Measurements from ENCODE around the gene ATP6V0D1.

ATP6V0D1 gene

GRCh38 chr16:67446968-67447507, 33.9 kb downstream of the ATP6V0D1 start:
- DNase-seq (ENCODE audit: low spot score): no peak
- TF ChIP-seq, protein P1, sequence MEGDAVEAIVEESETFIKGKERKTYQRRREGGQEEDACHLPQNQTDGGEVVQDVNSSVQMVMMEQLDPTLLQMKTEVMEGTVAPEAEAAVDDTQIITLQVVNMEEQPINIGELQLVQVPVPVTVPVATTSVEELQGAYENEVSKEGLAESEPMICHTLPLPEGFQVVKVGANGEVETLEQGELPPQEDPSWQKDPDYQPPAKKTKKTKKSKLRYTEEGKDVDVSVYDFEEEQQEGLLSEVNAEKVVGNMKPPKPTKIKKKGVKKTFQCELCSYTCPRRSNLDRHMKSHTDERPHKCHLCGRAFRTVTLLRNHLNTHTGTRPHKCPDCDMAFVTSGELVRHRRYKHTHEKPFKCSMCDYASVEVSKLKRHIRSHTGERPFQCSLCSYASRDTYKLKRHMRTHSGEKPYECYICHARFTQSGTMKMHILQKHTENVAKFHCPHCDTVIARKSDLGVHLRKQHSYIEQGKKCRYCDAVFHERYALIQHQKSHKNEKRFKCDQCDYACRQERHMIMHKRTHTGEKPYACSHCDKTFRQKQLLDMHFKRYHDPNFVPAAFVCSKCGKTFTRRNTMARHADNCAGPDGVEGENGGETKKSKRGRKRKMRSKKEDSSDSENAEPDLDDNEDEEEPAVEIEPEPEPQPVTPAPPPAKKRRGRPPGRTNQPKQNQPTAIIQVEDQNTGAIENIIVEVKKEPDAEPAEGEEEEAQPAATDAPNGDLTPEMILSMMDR (IDR thresholded peaks at IDR 0.05; ENCODE audit: extremely low read depth, insufficient read depth, missing control alignments): no peak
- in situ Hi-C loops (cut with MboI; ENCODE audit: low pct_unique_long_range_greater_than_20kb, low sequenced_read_pairs, unreplicated experiment): no loop called here

- TF ChIP-seq, protein P1 (IDR thresholded peaks at IDR 0.05; ENCODE audit: extremely low read depth, insufficient read depth, missing control alignments): no peak
- in situ Hi-C loops (cut with MboI; ENCODE audit: low pct_unique_long_range_greater_than_20kb, low sequenced_read_pairs, unreplicated experiment): no loop called here
- no peak for DNase-seq (ENCODE audit: low spot score)
These were observed 34.7 kb downstream of the ATP6V0D1 start for GRCh38 chr16:67445913-67446907.

GRCh38 chr16:67445441-67445912, 35.5 kb downstream of the ATP6V0D1 start:
- TF ChIP-seq, protein P1 (IDR thresholded peaks at IDR 0.05; ENCODE audit: extremely low read depth, insufficient read depth, missing control alignments): peak; percentile 1
- DNase-seq (ENCODE audit: low spot score): no peak
- in situ Hi-C loops (cut with MboI; ENCODE audit: low pct_unique_long_range_greater_than_20kb, low sequenced_read_pairs, unreplicated experiment): no loop called here

DNA sequence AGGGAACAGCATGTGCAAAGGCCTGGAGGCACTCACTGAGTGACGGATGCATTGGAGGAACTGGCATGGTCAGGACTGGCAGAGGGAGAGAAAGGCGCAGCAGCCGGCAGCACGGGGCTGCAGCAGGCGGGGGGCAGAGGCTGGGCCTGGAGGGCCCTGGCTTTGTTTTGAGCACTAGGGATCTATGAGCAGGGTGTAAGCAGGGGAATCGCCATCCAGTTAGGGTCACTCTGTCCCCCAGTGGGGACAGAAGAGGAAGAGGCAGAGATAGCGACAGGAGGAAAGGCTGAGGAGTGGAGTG, 35.9 kb downstream of the ATP6V0D1 start:
- in situ Hi-C loops (cut with MboI; ENCODE audit: low pct_unique_long_range_greater_than_20kb, low sequenced_read_pairs, unreplicated experiment): no loop called here
- TF ChIP-seq, protein P1 (IDR thresholded peaks at IDR 0.05; ENCODE audit: extremely low read depth, insufficient read depth, missing control alignments): no peak
- DNase-seq (ENCODE audit: low spot score): no peak

DNA sequence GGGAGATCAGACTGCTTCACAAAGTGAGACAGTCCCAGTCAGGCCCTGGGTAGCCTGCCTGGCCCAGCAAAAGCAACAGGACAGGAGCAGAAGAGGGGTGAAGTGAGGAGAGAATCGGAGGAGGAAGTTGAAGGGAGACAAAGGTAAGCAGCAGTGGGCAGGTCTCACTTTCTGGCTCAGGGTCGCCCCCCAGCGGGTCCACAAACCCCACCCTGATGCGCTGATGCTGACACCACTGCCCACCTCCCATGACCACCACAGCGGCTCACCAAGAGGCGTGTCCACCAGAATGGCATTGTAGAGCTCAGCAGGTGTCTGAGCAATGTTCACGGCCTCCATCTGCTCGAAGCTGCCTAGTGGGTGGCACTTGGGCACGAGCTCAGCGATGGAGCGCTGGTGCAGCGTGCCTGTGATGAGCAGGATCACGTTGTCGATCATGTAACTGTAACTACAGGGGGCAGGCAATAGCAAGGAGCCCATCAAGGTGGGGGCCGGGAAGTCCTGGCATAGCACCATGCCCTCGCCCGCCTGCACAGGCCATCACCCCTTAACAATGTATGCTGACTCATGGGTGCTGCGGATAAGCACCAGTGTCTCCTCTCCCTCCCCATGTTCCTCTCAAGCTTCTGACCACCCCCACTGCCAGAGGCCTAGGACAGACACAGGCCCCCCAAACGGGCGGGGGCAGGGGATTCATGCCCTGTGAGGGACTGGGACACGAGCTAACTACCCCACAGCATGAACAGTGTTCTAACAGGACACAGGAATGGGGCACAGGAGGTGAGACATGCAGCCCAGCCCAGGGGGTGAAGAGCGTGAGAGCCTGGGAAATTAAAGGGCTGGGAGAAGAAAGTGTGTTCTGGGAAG, 36.5 kb downstream of the ATP6V0D1 start:
- TF ChIP-seq, protein P1 (IDR thresholded peaks at IDR 0.05; ENCODE audit: extremely low read depth, insufficient read depth, missing control alignments): no peak
- DNase-seq (ENCODE audit: low spot score): no peak
- in situ Hi-C loops (cut with MboI; ENCODE audit: low pct_unique_long_range_greater_than_20kb, low sequenced_read_pairs, unreplicated experiment): no loop called here

DNA sequence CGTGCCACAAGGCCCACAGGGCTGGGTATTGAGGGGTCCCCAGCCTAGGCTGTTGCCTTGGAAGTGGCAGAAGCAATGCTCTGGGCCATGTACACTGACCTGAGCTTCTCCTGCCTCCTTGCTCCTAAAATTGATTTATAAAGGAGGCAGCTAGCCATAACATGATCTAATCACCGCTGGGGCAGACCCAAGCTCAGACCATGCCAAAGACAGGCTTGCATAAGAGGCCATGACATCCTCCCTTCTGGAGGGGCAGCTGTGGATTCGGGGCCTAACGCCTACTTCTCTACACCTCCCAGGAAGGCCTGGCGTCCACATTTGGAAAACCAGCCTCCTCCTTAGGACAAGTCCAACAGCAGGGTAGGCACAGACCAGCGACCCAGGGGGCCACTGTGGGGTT, 37.7 kb downstream of the ATP6V0D1 start:
- TF ChIP-seq, protein P1 (IDR thresholded peaks at IDR 0.05; ENCODE audit: extremely low read depth, insufficient read depth, missing control alignments): no peak
- DNase-seq (ENCODE audit: low spot score): no peak
- in situ Hi-C loops (cut with MboI; ENCODE audit: low pct_unique_long_range_greater_than_20kb, low sequenced_read_pairs, unreplicated experiment): no loop called here

Data from GM13977 (cell line).